CD4-positive, alpha-beta T cell treated with Interleukin-10 for 1 hour (primary cell): ENCODE data around the gene CNGA3.

Experiments used
- DNase-seq: peaks from one replicate; pipeline ENCODE4 v3.0.0-alpha.2; 2020

CNGA3 gene

DNA sequence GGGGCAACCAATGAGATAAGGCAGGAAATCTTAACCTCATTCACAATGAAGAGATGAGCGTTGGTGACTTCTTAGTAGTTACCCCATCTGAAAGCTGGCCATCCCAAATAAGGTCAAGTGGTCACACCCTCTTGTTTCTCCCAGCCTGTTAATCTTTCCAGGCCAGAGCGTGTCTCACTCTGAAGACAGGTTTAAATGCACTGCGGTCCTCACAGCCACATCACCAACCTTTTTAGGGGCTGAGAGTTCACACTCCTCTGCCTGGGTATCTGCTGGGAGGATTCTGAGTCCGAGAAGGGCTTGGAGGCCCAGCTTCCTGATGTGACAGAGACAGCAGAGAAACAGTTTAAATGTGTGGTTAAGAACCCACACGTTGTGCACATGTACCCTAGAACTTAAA, 13.3 kb upstream of the CNGA3 start:
- DNase-seq, result no peak

DNA sequence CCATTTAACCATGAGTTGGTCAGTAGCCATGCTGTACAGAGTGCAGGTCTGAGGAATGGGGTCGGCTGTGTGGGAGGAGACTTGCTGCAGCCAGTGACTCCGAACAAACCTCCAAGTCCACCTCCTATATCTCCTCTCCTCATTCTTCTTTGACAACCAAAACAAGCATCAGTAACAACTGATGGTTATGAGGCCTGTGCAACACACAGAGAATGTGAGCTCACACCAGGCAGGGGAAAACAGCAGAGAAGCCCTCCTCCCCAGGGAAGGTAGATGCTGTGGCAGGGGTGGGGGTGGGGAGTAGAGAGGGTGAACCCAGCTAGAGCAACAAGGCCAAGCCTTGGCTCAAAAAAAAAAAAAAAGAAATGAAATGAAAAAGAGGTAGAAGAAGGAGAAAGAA, 12.3 kb upstream of the CNGA3 start:
- DNase-seq, result no peak

DNA sequence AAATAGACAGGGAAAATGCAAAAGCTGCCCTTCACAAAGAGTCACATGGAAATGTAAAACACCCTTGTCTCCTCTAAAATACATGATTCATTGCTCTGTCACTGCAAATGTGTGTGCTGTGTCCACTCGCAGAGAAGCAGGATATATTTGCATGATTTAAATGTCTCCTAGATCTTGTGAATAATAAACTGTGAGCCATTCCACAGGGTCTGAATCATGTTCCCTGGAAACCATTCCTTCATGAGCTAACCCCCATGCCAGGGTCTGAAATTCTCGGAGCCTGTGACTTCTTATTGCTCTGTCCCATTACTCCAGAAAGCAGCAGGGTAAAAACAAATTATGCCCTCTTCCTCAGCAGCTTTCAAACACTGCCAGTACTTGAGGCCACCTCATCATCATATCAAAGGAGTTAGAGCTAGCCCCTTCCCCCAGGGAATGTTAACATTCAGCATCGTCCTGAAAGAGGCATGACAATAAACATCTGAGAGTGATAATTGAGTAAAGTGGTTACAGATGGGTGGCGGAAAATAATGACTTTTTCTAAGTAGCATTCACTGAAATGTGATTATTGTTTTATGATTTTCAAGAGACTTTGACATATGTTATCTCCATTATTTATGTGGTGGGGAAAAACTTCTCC, 11.7 kb upstream of the CNGA3 start:
- no peak for DNase-seq

DNA sequence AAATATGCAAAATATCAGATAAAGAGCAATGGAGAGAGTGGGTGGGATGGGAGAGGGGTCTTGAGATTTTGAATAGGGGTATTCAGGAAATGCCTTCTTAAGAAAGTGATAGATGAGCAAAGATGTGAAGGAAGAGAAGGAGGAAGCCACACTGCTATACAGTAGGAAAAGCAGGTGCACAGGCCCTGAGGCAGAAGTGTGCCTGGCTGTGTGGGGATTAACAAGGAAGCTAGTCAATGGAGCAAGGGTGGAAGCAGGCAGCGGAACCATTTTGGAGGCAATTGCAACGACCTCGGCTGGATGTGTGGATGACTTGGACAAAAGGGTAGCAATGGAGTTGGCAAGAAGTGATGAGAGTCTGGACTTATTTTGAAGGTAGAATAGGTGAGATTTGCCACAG, 11.0 kb upstream of the CNGA3 start:
- no peak for DNase-seq

DNA sequence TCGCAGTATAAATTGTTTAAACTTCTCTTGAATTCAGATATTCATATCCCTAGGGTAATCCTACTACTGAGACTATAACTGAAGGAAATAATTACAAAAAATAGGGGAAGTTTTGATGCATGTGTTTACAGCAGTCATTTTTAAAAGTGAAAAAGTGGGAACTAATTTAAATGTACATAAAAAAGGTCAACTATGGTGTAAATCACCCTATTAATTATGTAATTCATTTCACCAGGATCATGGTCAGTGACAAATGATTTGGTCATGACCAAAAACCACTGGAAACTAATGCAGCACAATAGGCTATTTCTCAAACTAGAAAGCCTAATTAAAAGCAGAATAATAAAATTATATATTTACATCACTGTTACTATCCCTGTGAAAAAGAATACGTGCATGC, 5.0 kb upstream of the CNGA3 start:
- DNase-seq, result no peak

DNA sequence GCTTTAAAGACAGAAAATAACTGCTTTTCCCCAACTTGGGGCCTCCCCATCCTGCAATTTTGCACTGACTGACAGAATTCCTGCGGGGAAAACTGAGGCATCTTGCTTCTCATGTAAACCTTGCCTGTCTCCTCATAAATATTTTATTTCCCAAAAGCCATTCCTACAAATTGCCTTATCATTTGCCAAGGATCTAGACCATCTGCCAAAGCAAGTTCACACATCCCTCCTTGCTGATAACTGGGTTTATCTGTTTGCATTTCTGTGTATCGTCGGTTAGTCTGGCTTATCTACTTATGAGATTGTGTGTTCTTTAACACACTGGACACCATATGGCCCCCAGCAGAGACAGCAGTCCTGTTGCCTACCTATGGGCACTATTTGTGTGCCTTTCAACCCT, 3.0 kb upstream of the CNGA3 start:
- DNase-seq, result no peak

DNA sequence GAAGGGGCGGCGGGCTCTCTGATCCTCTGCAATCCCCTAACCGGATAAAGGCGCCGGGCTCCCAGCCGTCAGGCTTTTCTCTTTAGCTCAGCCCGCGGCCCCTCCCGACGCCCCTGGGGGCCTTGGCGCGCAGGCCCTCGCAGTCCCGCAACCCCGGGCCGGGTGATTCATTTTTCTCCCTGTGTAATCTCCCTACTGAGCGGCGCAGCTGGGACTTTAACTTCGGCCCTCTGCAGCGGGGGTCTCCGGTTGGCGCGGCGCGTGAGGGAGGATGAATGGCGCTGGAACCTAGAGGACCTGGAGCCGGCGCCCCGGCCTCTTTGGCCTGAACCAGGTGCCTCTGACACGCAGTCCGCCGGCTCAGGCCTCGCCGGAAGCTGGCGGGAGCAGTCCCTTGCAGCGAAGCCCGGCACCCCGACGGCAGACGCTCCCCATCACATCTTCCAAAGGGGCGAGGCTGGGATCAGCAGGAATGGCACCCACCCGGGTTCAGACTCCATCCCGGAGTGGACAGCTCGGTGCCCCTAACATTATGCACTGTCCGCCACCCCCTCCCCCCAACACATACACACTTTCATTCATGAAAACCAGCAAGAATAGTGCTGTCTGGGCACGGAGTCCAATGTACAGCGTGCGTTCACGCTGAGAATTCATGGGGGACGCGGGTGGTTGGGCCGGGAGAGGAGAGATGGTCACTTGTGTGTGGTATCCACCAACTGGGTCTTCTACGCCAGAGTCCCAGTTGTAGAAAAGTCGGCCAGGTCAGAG, 1.2 kb downstream of the CNGA3 start:
- DNase-seq, result no peak

DNA sequence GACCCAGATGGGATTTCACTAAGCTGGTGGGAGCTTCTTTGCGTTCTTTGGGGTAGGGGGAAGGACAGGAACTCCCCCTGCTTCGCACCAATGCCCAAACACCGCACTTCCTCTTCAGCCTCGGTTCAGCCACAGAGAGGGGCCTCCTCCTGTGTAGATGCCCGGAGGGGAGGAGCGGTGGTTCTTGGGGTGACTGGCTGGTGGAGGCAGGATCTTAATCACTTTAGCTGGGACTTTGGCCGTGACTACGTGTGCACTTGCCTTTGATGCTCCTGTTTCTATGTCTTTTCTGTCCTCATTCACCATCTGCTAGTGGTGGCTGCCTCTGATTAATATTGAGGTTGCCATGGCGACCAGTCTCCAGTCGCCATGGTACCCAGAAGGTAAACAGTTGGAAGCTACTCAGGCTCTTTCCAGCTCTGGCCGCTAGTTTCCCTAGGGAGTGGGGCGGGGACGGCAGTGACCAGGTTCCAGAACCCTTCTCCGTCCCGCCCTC, 1.9 kb downstream of the CNGA3 start:
- DNase-seq, result no peak

DNA sequence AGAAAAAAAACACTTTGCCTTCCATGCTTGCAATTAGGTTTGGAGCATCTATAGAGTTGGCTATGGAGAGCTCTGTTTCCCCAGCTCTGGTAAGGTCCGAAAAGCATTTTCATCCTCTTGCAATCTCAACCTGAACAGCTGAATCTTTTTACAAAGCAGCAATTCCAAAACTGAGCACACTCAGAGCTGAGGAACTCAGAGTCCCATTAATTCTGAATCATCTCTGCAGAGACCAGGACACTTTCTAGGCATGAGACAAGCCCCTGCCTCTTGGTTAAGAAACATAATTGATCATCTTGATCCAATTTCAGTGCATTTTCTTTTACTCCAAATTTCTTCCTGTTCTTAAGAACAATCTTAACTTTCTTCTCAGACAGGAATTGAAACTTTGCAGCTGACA, 4.2 kb downstream of the CNGA3 start:
- DNase-seq, result no peak

DNA sequence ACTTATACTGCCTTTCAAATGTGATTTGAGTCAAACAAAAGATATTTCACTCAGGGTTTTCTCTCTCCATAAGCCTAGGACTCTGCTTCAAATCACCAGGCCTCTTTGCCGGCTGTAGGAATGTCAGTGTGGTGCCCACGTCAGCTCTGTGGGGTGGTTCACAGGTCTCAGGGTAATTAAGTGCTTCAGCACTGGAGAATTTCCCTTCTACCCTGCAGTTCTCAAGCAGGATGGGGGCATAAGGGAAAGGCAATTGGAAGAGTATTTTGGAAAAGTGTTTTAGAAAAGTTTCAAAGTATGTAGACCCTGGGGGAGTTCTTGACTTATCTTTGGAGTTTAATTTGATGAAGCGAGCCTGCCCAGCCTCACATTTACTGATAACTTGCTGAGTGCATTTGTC, 9.6 kb downstream of the CNGA3 start:
- DNase-seq, result no peak

DNA sequence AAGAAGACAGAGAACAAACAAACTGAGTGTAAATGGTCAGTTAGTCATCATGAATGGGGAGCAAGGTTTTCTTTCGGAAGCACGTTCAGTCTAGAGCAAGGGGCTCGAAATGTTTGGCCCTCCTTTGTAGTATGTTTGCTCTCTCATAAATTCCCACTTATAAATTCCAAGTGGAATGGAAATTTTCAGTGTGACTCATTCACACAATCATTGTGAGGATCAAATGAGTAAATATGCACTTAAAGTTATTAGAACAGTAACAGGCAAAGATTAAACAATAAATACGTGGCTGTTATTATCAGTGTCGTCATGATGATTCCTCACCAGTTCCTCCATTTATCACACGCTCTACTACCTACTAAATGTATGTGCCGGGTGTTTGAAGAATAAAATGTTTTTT, 10.5 kb downstream of the CNGA3 start:
- no peak for DNase-seq

DNA sequence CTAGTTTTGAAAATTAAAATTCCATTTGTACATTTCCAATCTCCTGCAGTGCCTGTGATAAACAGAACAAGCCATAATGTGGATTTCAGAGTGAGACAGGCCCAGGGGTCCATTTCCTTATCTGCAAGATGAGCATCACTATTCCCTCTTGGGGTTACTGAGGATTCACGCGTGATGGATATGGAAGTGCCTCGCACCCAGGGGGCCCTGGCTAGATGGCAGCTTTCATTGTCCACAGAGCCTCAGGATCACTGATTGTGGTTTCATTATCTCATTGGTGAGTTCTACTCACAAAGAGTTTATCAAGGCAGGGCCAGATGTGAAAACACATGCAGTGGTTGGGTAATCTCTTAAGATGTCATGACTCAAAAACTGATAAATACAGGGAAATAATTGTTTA, 11.6 kb downstream of the CNGA3 start:
- no peak for DNase-seq

DNA sequence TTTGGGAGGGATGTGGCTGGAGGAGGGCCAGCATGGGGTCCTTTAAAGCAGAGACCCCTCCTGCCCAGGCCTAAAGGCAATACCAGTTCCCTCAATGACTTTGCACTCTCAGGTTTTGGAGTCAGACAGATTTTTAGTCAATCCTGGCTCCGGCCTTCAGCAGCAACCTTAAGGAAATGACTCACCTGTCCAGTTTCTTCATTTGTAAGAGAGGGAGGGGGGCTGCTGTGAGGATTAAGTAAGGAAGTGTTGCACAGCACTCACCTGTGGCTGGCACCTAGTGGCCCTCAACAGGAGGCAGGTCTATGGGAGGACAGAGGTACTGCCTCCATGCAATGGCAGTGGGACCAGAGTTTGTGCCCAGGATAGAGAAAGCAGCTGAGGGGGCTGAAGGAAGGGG, 13.7 kb downstream of the CNGA3 start:
- no peak for DNase-seq

DNA sequence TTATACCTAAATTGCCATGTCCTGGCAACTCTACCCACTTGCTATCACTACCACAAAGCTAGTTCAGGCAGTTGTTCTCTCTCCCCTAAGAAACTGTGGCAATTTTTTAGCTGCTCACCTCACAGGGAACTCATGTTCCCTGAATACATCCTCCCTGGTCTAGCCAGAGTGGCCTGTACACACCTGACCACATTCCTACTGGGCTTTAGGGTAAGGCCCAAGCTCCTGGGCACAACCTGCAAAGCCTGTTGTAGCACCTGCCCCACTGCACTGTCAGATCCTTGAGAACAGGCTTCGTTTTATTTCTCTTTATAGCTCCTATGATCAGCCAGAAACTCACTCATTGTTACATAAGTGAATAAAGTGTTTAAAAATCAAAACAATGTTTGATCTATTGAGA, 21.5 kb downstream of the CNGA3 start:
- no peak for DNase-seq

DNA sequence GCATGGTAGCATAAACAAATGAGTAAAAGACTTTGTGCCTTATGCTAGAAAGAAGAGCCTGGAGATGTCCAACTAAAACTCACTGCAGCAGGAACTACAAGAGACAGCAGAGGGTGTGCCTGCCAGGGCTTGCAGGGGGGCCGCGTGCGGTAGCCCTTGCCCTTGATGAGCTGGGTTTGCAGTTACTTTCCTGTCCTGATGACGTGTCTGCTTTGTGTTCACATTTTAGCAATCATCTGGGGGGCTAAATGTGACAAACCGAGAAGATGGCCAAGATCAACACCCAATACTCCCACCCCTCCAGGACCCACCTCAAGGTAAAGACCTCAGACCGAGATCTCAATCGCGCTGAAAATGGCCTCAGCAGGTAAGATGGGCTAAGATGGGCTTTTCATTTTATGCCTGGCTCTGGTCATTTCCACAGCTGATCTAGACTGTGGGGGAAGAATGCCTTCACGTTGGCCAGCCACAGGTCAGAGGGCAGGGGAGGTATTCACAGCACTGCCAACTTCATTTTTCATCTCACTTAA, 23.5 kb downstream of the CNGA3 start:
- no peak for DNase-seq

DNA sequence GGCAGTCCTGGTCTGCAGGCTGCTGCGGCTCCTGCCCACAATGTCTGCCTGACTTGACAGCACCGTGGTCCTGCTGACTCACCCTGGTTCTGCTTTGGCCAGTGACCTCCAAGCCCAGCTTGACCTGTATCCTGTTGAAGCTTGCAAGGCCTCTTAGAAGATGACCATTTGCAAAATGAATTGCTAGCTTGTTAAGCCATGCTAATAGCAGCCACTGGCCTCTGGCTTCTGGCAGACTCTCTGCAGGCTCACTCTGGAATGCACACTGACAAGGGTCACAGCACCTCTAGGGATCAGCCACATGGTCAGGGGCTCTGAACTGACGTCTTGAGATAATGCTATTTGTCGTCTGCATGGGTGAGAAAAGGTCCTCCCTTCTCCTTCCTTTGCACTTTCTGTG, 25.9 kb downstream of the CNGA3 start:
- DNase-seq, result no peak

DNA sequence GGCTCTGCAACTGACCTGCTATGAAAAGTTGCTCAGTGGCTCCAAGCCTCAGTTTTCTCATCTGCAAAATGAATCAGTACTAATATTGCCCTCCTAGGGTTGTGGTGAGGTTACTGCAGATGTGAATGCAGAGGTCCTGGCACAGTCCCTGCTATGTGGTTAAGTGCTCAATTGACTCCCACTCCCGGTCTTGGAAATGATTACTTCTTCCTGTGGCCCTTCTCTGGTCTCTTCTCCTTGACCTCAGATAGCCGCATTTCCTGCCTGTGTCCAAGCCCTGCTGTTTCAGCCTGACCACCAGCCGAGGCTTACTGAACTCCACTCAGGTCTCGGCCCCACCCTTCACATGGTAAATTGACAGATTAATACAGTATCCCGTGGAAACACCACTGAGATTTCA, 26.3 kb downstream of the CNGA3 start:
- no peak for DNase-seq

DNA sequence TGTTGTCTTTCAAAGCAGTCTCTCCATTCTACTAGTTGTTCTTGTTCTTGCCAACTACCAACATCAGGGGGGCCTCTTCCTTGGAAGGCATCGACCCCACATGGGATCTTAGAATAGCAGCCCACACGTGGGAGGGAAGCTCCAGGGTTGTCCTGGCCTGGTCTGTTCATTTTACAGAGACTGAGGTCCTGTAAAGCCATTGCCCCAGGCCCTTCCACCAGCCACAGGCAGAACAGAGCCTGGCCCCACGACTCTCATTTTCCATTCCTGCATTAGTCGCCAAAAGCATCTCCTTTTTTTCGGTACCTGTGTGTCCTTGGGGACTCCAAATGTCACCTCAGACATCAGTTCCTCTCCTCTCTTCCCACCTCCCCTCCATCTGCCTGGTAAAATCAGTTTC, 28.0 kb downstream of the CNGA3 start:
- no peak for DNase-seq

DNA sequence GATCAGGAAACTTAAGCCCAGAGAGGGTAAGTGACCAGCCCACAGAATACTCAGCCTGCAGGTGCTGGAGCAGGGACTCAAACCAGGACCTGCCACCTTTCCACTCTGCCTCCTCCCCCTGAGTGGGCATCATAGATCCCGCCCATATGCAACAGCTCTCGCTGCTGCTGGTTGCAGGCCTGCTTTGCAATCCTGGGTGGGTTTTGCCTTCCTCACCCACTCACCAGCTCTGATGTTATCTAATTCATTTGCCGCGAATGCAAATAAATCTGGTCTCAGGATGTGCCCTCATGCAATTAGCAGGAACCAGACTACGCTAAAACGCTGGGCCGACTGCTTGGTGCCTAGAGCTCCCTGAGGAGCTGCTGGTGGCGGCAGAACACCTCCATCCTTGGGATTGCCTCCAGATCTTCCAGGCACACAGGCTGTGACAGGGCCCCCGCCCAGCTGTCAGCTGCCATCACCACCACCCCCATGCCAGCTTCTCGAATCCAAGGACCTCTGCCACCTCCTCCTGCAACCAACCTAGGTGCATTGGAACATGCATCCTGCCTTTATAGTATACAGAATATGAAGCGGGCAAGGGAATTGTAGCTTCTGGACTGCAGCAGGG, 28.8 kb downstream of the CNGA3 start:
- DNase-seq, result no peak

DNA sequence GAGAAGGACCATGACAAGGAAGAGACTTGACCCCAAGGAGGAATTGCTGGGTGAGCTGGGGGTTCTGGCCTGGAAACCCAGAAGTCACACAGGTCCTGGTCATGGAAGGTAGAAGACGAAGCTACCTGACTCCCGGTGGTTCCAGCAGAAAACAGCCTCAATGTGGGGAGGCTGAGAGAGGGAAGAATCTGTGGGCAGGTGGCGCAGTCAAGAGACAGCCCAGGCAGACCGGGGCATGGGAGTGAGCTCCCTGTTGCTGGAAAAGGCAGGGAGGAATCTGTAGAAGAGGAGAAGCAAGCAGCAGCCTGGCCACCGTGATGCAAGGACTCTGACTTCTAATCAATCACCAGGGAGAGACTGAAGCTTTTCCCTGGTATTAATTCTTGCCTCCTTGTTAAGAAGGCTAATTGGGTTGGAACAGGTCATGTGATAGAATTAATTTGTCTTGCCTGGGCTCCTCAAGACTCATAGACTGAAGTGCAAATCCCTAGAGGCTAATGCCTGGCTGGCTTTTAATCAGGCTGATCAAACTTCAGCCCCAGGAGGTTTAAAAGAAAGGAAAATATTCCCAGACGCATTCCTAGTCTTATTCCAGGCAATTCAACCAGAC, 30.1 kb downstream of the CNGA3 start:
- no peak for DNase-seq

DNA sequence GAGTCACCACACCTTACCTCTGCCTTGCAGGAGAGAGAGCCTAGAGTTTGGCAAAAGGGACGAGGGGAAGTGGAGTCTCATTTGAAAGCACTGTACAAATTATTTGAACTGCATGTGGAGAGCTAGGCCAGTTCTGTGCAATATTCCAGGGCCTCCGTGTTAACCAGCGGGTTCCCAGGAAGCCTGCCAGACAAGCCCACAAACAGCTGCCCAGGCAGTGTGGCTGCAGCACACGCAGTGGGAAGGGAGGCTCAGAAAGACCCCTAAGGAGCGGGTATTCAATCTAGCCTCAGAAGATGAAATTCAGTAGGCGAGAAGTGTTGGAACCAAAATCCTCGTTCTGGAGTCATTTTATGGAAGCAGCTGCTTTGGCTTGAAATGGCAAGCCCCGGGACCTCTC, 30.7 kb downstream of the CNGA3 start:
- no peak for DNase-seq

DNA sequence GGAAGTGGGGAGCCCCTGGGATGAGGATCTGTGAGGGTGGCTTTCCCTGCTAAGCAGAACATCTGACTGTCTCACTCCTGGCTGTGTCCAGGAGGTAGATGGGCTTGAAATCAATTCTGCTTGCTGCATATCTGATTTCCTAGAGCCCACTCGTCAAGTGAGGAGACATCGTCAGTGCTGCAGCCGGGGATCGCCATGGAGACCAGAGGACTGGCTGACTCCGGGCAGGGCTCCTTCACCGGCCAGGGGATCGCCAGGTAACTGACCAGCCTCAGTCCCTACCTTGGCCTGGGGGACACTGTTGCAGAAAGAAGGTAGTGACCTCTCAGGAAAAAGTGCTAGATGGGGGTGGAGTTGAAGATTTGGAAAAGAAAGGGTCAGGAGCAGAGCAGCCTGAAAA, 31.3 kb downstream of the CNGA3 start:
- DNase-seq, result no peak

DNA sequence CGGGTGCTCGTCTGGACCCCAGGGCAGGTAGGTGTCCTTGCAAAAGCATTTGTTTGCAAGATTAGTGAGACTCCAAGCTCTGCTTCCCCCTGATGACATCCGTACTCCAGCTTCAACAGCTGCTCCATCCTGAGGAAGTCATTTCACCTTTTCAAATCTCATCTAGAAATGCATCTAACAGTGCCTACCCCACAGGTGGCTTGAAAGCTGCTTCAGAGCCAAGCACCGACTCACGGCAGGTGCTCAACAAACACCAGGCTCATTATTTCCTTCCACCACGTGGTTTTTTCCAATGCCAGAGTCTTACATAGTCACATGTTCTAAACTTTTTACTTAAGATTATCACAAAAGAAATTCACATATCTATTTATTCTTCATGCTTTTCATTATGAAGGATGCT, 31.9 kb downstream of the CNGA3 start:
- DNase-seq, result no peak

DNA sequence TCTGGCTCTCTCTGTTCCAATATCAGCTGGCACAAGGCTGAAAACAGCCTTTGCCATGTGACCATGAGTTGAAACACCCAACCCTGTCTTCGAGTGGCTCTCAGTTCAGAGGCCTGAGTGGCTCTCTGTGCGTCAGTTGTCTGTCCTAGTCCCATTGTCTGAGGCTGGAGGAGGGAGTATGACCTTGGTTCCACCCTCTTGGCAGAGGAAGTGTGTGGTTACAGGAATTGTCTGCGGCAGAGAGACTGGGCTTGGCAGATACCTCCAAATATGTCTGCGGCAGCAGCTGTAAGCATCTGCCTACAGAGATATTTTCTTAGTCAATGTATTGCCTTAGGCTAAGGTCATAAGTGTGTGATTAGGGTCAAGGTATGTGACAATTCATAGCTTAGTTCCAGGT, 32.6 kb downstream of the CNGA3 start:
- DNase-seq, result no peak
